Measurements from ENCODE around the gene ZBTB20. TPM values are rescaled to one million over a fixed set of nuclear protein-coding genes. Genes with fewer than 3 reads are reported as not detected.

Gene ZBTB20
- total RNA-seq, 1 donor from 2014 or later = 19.1 TPM

DNA sequence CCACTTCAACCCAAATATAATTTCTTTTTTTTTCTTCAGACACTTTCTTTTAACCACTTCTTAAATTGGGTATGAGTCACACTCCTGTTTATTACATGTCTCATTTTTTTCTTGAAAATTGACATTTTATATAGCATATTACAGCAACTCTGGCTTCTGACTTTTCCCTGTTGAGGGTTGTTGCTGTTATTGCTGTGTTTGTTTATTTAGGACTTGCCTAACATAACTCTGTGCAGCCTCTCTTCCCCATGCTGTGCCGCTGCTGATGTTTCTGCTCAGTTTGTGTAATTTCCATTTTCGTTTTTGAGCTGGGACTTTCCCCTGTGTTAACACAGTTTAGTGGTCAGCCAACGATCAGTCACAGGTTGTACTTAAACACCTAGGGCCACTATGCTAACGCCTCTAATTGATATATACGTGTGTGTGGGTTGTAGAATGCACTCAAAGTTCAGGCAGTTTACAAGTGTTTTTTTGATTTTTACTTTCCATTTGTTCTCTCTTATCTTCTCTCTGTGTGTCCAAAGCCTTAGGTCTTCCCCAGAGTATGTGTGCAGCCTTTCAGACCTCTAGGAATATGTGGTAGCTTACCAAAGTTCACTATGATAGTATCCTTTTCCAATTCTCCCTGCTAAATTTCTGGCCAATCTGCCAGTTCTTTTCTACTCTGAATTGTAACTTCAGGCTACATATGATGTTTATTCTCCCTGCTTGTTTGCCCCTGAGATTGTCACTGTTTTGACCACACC, 337.2 kb downstream of the ZBTB20 start:
- H3K4me1 Mint-ChIP-seq (ENCODE audit: unreplicated experiment) = peaks cover 6% of the 10 kb centered on the region
- H3K36me3 Mint-ChIP-seq (ENCODE audit: unreplicated experiment) = peaks cover 7% of the 10 kb centered on the region
- TF ChIP-seq, protein P1, sequence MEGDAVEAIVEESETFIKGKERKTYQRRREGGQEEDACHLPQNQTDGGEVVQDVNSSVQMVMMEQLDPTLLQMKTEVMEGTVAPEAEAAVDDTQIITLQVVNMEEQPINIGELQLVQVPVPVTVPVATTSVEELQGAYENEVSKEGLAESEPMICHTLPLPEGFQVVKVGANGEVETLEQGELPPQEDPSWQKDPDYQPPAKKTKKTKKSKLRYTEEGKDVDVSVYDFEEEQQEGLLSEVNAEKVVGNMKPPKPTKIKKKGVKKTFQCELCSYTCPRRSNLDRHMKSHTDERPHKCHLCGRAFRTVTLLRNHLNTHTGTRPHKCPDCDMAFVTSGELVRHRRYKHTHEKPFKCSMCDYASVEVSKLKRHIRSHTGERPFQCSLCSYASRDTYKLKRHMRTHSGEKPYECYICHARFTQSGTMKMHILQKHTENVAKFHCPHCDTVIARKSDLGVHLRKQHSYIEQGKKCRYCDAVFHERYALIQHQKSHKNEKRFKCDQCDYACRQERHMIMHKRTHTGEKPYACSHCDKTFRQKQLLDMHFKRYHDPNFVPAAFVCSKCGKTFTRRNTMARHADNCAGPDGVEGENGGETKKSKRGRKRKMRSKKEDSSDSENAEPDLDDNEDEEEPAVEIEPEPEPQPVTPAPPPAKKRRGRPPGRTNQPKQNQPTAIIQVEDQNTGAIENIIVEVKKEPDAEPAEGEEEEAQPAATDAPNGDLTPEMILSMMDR (IDR thresholded peaks at IDR 0.05) = no peak
- no peak for DNase-seq (ENCODE audit: extremely low spot score, unreplicated experiment)
- H3K9me3 Mint-ChIP-seq (ENCODE audit: unreplicated experiment) = peaks cover 16% of the 10 kb centered on the region
- no peak overlapping the region for H3K27ac Mint-ChIP-seq (ENCODE audit: unreplicated experiment)
- no peak overlapping the region for H3K4me3 Mint-ChIP-seq (ENCODE audit: unreplicated experiment)
- H3K27me3 Mint-ChIP-seq (ENCODE audit: unreplicated experiment) = peaks cover 3% of the 10 kb centered on the region

DNA sequence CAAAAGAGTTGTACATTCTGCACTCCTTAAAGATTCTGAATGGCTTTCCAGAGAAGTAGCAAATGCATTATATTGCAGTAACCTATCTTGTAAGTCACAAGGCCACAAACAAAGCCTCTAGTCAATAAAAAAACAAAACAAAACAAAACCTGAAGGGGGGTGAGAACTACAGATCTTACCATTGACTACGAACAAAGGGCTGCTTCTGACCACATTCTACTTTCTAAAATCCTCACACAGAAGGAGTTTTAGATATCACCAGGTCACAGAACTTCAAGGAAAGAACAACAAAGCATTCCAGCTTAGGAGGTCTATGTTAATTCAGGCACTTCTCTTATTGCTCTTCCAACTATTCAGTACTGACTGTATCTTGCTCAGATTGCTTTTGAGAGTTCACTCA, 343.0 kb downstream of the ZBTB20 start:
- Mint-ChIP-seq H3K9me3 (ENCODE audit: unreplicated experiment) (peaks cover 16% of the 10 kb centered on the region), H3K27ac (ENCODE audit: unreplicated experiment) (no peak overlapping the region), H3K27me3 (ENCODE audit: unreplicated experiment) (peaks cover 4% of the 10 kb centered on the region), H3K4me3 (ENCODE audit: unreplicated experiment) (no peak overlapping the region), H3K36me3 (ENCODE audit: unreplicated experiment) (peaks cover 9% of the 10 kb centered on the region), H3K4me1 (ENCODE audit: unreplicated experiment) (peaks cover 10% of the 10 kb centered on the region)
- TF ChIP-seq, protein P1 (IDR thresholded peaks at IDR 0.05) = no peak
- DNase-seq (ENCODE audit: extremely low spot score, unreplicated experiment) = no peak

DNA sequence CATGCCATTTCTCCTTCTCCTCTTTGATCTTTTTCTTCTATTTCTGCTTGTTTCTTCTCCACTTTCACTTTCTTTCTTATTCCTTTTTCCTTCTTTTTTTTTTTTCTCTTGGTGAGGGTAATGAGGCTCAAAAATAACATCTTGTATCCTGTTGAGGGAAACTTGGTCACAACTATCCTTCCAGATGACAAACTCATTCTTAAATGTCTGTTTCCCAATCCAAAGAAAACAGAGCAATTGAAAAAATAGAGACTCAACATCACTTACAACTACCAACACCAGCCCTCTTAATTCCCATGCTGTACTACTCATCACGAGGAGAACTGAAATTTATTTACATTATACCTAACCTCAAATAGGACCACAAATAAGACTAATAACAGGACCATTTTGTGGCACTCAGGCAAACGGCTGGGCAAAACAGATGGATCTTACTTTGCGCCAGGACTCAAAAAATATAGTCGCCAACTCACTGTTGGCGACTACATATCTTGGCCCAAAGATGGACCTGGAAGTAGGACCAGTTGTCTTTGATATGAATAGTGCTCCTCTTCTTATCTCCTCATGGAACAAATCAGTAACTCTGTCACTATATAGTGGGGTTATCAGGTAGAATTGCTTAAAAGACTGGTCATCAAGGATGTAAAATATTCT, 343.9 kb downstream of the ZBTB20 start:
- peak overlapping the region; percentile 57 for H3K27ac Mint-ChIP-seq (ENCODE audit: unreplicated experiment)
- peak overlapping the region; percentile 54 for H3K4me3 Mint-ChIP-seq (ENCODE audit: unreplicated experiment)
- H3K36me3 Mint-ChIP-seq (ENCODE audit: unreplicated experiment) = peaks cover 6% of the 10 kb centered on the region
- no peak for DNase-seq (ENCODE audit: extremely low spot score, unreplicated experiment)
- peaks cover 10% of the 10 kb centered on the region for H3K4me1 Mint-ChIP-seq (ENCODE audit: unreplicated experiment)
- peaks cover 10% of the 10 kb centered on the region for H3K9me3 Mint-ChIP-seq (ENCODE audit: unreplicated experiment)
- H3K27me3 Mint-ChIP-seq (ENCODE audit: unreplicated experiment) = peaks cover 2% of the 10 kb centered on the region
- TF ChIP-seq, protein P1 (IDR thresholded peaks at IDR 0.05) = no peak

DNA sequence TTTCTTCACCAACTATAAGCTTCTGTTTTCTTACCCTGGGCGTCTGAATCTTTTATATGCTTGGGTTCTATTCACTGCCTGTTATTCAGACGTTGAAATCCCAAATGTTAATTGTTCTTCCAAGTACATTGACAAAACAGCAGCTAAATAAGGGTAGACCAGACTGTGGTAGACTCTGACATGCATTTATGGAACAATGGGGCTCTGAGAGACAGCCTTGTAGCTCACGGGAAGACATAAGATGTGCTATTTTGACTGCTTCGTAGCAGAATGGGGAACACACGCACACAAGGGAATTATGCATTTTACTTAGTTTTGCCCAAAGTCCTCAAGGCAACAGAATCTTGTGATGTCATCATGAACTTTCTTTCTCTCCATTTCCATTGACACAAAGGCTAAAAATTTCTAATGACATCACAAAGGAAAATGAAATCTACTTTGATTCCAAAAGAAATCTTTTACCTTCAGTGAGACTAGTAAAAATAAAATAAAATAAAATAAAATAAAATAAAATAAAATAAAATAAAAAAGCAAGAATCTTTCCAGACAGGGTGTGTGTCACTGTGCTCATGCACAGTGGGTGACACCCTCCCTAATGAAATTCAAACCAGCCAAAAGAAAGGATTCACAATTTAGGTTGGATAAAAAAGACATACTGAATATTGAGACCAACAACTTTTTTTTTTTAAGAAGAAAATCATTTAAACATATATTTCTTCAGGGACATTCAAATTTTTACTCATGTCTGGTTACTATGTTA, 346.6 kb downstream of the ZBTB20 start:
- TF ChIP-seq, protein P1 (IDR thresholded peaks at IDR 0.05) = no peak
- DNase-seq (ENCODE audit: extremely low spot score, unreplicated experiment) = no peak
- peaks cover 2% of the 10 kb centered on the region for H3K36me3 Mint-ChIP-seq (ENCODE audit: unreplicated experiment)
- peaks cover 10% of the 10 kb centered on the region for H3K4me1 Mint-ChIP-seq (ENCODE audit: unreplicated experiment)
- no peak overlapping the region for H3K27ac Mint-ChIP-seq (ENCODE audit: unreplicated experiment)
- peaks cover 3% of the 10 kb centered on the region for H3K9me3 Mint-ChIP-seq (ENCODE audit: unreplicated experiment)
- peaks cover 2% of the 10 kb centered on the region for H3K27me3 Mint-ChIP-seq (ENCODE audit: unreplicated experiment)
- no peak overlapping the region for H3K4me3 Mint-ChIP-seq (ENCODE audit: unreplicated experiment)

DNA sequence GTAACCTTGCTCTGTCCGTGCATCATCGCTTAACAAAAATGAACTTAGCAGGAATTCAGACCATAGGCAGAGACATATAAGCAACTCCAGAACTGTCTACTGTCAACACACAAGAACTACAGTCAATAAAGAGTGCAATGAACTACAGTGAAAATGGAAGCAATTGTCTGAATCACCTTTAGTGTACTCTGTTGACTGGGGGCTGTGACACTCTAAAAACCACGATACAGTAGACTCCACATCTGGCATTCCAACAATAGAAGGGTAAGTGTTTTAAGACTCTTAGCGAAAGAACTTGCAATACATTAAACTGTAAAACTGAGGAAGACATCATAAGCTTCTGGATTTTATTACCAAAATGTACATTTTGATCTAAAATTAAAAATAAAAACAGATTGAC, 347.3 kb downstream of the ZBTB20 start:
- Mint-ChIP-seq H3K36me3 (ENCODE audit: unreplicated experiment) (peaks cover 2% of the 10 kb centered on the region), H3K4me1 (ENCODE audit: unreplicated experiment) (peaks cover 14% of the 10 kb centered on the region), H3K9me3 (ENCODE audit: unreplicated experiment) (peaks cover 3% of the 10 kb centered on the region), H3K4me3 (ENCODE audit: unreplicated experiment) (no peak overlapping the region), H3K27me3 (ENCODE audit: unreplicated experiment) (peaks cover 2% of the 10 kb centered on the region), H3K27ac (ENCODE audit: unreplicated experiment) (no peak overlapping the region)
- TF ChIP-seq, protein P1 (IDR thresholded peaks at IDR 0.05) = no peak
- no peak for DNase-seq (ENCODE audit: extremely low spot score, unreplicated experiment)
